NB4 (cell line): ENCODE measurements around the gene SLCO2B1.

ENCODE experiments used
- MAX ChIP-seq: IDR thresholded peaks from 2 replicates; pipeline ENCODE4 v1.6.1; 2011; ENCODE audit warnings: low read depth, low read length
- MYC ChIP-seq: IDR thresholded peaks from 2 replicates; pipeline ENCODE4 v1.6.1; 2011; ENCODE audit warnings: low read depth, low read length
- POLR2A ChIP-seq: IDR thresholded peaks from 2 replicates; pipeline ENCODE4 v1.6.1; 2011; ENCODE audit warnings: mild to moderate bottlenecking; ENCODE audit not compliant: insufficient read length; ENCODE audit errors: extremely low read depth
- TF ChIP-seq, protein P1 (sequence below): IDR thresholded peaks from one replicate; pipeline ENCODE4 v1.5.1; 2012; ENCODE audit warnings: low read depth, low read length

DNA sequence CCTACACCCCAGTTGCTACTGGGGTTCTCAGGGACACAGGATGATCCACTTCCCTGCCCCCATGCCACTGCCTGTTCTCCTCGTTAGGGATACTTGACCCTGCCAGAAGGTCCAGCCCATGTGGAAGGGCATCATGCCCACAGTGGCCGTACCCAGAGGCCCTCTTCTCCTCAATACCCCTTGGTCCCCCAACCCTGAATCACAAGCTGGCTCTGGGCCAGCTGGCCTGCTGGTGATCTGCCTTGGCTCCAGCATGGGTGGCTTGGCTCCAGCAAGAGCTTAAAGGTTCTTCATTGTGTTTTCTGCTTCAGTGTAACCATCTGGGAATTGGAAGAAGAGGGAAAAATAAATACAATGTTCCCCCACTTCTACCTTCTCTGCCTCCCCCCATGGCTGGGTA lies 78.6 kb downstream of the SLCO2B1 start:
- TF ChIP-seq, protein P1, sequence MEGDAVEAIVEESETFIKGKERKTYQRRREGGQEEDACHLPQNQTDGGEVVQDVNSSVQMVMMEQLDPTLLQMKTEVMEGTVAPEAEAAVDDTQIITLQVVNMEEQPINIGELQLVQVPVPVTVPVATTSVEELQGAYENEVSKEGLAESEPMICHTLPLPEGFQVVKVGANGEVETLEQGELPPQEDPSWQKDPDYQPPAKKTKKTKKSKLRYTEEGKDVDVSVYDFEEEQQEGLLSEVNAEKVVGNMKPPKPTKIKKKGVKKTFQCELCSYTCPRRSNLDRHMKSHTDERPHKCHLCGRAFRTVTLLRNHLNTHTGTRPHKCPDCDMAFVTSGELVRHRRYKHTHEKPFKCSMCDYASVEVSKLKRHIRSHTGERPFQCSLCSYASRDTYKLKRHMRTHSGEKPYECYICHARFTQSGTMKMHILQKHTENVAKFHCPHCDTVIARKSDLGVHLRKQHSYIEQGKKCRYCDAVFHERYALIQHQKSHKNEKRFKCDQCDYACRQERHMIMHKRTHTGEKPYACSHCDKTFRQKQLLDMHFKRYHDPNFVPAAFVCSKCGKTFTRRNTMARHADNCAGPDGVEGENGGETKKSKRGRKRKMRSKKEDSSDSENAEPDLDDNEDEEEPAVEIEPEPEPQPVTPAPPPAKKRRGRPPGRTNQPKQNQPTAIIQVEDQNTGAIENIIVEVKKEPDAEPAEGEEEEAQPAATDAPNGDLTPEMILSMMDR: no peak
- TF ChIP-seq MAX (no peak), POLR2A (no peak), MYC (no peak)
